Measurements from ENCODE around the gene LRP6. TPM values are rescaled to one million over a fixed set of nuclear protein-coding genes. Genes with fewer than 3 reads are reported as not detected.

LRP6 gene
- total RNA-seq, 1 experiment from 2014 or later = 22.0 TPM

DNA sequence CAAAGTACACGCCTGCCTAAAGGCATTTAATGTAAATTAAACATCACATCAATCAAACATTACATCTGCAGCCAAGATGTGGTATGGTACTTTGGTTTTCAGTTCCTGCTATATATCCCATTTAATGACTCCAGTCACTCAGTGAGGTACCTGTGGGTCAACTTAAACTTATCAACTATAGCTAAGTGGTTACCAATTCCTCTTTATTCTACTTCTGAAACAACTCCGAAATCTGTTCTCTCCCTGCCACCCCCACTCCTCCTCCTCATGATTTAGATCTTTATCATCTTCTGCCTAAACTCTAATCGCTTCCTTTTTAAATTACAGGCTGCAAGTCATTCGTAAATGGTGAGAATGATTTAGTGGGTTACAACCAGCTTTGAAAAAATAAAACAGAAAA, 138.2 kb downstream of the LRP6 start:
- no peak overlapping the region for H3K4me3 ChIP-seq (ENCODE audit: low read depth in 2 of 2, low read length in 2 of 2)
- DNase-seq (ENCODE audit: low read depth, low spot score) (no peak), ATAC-seq (no peak)
- no peaks in the 10 kb centered on the region for H3K4me1 ChIP-seq (ENCODE audit: control insufficient read depth, insufficient read depth, low read length)
- no peaks in the 10 kb centered on the region for H3K27me3 ChIP-seq (ENCODE audit: control insufficient read depth, insufficient read depth, low read length)
- ChIA-PET CTCF (no interaction called here), POLR2A (no interaction called here)
- H3K36me3 ChIP-seq (ENCODE audit: control insufficient read depth, insufficient read depth, low read length) = no peaks in the 10 kb centered on the region; the same call in 1 of the 2 replicates
- H3K9me3 ChIP-seq (ENCODE audit: control insufficient read depth, insufficient read depth, low read depth, low read length) = no peaks in the 10 kb centered on the region
- no peak overlapping the region for H3K27ac ChIP-seq (ENCODE audit: low read length)
- intact Hi-C loops (cut with micrococcal nuclease; ENCODE audit: unreplicated experiment) = no loop called here
- TF ChIP-seq TCF7L2 (IDR thresholded peaks at IDR 0.05; ENCODE audit: low read depth, low read length) (no peak), POLR2AphosphoS5 (IDR thresholded peaks at IDR 0.05; ENCODE audit: low read depth, low read length) (no peak)
- TF ChIP-seq, protein P1, sequence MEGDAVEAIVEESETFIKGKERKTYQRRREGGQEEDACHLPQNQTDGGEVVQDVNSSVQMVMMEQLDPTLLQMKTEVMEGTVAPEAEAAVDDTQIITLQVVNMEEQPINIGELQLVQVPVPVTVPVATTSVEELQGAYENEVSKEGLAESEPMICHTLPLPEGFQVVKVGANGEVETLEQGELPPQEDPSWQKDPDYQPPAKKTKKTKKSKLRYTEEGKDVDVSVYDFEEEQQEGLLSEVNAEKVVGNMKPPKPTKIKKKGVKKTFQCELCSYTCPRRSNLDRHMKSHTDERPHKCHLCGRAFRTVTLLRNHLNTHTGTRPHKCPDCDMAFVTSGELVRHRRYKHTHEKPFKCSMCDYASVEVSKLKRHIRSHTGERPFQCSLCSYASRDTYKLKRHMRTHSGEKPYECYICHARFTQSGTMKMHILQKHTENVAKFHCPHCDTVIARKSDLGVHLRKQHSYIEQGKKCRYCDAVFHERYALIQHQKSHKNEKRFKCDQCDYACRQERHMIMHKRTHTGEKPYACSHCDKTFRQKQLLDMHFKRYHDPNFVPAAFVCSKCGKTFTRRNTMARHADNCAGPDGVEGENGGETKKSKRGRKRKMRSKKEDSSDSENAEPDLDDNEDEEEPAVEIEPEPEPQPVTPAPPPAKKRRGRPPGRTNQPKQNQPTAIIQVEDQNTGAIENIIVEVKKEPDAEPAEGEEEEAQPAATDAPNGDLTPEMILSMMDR (IDR thresholded peaks at IDR 0.05) = no peak
- TF ChIP-seq, protein P2, sequence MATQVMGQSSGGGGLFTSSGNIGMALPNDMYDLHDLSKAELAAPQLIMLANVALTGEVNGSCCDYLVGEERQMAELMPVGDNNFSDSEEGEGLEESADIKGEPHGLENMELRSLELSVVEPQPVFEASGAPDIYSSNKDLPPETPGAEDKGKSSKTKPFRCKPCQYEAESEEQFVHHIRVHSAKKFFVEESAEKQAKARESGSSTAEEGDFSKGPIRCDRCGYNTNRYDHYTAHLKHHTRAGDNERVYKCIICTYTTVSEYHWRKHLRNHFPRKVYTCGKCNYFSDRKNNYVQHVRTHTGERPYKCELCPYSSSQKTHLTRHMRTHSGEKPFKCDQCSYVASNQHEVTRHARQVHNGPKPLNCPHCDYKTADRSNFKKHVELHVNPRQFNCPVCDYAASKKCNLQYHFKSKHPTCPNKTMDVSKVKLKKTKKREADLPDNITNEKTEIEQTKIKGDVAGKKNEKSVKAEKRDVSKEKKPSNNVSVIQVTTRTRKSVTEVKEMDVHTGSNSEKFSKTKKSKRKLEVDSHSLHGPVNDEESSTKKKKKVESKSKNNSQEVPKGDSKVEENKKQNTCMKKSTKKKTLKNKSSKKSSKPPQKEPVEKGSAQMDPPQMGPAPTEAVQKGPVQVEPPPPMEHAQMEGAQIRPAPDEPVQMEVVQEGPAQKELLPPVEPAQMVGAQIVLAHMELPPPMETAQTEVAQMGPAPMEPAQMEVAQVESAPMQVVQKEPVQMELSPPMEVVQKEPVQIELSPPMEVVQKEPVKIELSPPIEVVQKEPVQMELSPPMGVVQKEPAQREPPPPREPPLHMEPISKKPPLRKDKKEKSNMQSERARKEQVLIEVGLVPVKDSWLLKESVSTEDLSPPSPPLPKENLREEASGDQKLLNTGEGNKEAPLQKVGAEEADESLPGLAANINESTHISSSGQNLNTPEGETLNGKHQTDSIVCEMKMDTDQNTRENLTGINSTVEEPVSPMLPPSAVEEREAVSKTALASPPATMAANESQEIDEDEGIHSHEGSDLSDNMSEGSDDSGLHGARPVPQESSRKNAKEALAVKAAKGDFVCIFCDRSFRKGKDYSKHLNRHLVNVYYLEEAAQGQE (IDR thresholded peaks at IDR 0.05; ENCODE audit: insufficient read depth in 1 of 2, low read depth in 2 of 2, low read length in 1 of 2) = no peak
- in situ Hi-C loops (cut with HindIII; ENCODE audit: low pct_unique_long_range_greater_than_20kb, low sequenced_read_pairs) = no loop called here
- BruUV-seq (replicated peaks) = no TSS peak

- POLR2A ChIA-PET = no interaction called here
- intact Hi-C loops (cut with micrococcal nuclease; ENCODE audit: unreplicated experiment) = no loop called here
- ATAC-seq (no peak), DNase-seq (ENCODE audit: low read depth, low spot score) (no peak)
- BruUV-seq (replicated peaks) = no TSS peak
- TF ChIP-seq, protein P2 (IDR thresholded peaks at IDR 0.05; ENCODE audit: insufficient read depth in 1 of 2, low read depth in 2 of 2, low read length in 1 of 2) = no peak
- TF ChIP-seq, protein P1 (IDR thresholded peaks at IDR 0.05) = no peak
- TF ChIP-seq TCF7L2 (IDR thresholded peaks at IDR 0.05; ENCODE audit: low read depth, low read length) = no peak
- TF ChIP-seq SIN3A (IDR thresholded peaks at IDR 0.05; ENCODE audit: borderline replicate concordance, insufficient read depth, low read depth, low read length) = no peak
- H3K27ac ChIP-seq (ENCODE audit: low read length) = no peak overlapping the region
- H3K9me3 ChIP-seq (ENCODE audit: control insufficient read depth, insufficient read depth, low read depth, low read length) = no peaks in the 10 kb centered on the region
- H3K4me1 ChIP-seq (ENCODE audit: control insufficient read depth, insufficient read depth, low read length) = no peaks in the 10 kb centered on the region
- no peaks in the 10 kb centered on the region for H3K27me3 ChIP-seq (ENCODE audit: control insufficient read depth, insufficient read depth, low read length)
- no peak overlapping the region for H3K4me3 ChIP-seq (ENCODE audit: low read depth in 2 of 2, low read length in 2 of 2)
- H3K36me3 ChIP-seq (ENCODE audit: control insufficient read depth, insufficient read depth, low read length) = no peaks in the 10 kb centered on the region; the same call in 1 of the 2 replicates
- CTCF ChIA-PET = no interaction called here
- in situ Hi-C loops (cut with HindIII; ENCODE audit: low pct_unique_long_range_greater_than_20kb, low sequenced_read_pairs) = no loop called here
Measured at GRCh38 chr12:12127304-12127703, 139.5 kb downstream of the LRP6 start.

Measured in Panc1 (cell line).